DMS53 treated with DMSO at 0.1 percent for 48 hours (cell line): ENCODE results near the gene FSD1.
"Not testable (repeated sequence)": the region's sequence is repeated elsewhere in the genome, so short reads cannot be mapped to it uniquely, and the experiment has no call there.

Experiments
- DNase-seq: peaks from one replicate; lab custom pipeline; 2025; ENCODE audit not compliant: unreplicated experiment; lab: John Stamatoyannopoulos, UW

Gene FSD1

DNA sequence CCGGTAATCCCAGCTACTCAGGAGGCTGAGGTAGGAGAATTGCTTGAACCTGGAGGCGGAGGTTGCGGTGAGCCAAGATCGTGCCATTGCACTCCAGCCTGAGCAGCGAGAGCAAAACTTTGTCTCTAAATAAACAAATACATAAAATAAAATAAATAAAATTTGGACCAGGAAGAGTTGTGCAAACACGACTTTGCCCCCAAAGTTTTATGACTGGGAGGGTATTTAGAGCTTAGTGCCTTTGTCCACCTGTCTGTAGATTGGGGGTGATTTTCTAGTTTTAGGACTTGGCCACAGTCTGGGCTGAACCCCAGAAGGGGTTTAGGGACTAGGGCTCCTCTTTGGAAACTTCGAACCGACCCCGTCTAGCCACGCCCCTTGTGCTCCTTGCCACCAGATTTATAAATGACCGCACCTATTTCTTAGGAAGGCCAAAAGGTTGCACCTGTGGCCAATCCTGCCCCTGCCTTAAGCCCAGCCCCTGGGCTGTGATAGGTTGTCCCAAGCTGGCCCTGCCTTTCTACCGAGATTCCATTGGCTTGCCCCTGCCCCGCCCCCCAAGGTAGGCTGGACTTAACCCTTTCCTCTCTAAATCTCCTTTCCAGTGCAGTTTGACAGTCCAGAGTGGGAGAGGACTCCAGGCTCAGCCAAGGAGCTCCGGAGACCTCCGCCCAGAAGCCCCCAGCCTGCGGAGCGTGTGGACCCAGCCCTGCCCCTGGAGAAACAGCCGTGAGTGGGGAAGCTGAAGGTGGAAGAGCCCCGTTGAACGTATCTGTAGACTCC, 20.0 kb upstream of the FSD1 start:
- DNase-seq: no peak

- no peak for DNase-seq
Measured at GRCh38 chr19:4284974-4285373, 19.4 kb upstream of the FSD1 start.

DNA sequence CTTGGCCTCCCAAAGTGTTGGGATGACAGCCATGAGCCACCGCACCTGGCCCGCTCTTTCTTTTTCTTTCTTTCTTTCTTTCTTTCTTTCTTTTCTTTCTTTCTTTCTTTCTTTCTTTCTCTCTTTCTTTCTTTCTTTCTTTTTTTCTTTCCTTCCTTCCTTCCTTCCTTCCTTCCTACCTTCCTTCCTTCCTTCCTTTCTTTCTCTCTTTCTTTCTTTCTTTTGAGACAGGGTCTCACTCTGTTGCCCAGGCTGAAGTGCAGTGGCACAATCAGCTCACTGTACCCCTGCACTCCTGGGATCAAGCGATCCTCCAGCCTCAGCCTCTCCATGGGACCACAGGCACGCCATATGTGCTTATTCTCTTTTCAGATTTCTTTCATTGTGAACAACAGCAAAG, 18.3 kb upstream of the FSD1 start:
- DNase-seq: not testable (repeated sequence)

DNA sequence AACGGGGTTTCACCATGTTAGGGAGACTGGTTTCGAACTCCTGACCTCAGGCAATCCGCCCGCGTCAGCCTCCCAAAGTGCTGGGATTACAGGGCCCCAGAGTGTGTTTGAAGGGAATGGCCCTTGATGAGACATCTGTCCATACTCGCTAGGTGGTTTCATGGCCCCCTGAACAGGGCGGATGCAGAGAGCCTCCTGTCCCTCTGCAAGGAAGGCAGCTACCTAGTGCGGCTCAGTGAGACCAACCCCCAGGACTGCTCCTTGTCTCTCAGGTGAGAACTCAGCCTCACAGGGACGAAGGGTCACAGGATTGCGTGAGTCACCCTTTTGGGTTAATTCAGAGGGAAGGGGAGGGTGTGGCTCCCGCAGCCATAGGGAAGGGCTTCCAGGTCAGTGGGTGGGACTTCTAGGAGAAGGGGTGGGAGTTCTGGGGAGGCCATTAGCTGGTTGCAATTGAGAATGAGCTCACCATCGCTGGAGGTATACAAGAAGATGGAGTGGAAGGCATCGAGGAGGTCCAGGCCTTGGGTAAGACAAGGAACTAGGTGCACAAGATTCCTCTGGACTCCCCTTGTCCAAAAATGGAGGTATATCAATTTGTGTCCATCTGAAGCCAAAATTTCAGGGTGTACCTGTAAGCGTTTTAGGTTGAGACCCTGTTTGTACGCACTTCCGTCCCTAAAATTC, 16.2 kb upstream of the FSD1 start:
- no peak for DNase-seq

DNA sequence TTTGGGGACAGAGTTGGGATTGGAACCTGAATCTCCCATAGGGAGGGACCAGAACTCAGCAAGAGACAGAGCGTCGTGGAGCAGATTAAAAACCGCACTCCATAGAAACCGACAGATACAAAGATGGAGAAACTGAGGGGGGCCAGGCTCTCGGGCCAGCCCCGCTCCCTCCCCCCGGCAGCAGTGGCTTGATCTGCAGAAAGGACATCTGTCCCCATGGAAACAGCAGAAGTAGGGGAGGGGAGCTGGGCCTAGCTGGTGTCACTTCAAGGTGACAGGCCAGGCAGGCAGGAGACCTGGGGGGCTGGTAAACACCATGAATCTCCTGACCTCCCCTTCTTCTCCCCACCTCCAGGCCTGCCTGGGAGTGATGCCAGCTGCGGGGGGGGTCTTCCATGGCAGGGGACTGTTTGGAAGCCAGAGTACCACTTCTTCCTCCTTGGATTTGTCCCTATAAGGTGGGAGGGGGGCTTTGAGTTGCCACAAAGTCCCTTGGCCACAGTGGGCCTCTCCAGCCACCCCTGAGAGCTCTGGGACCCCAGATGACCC, 13.1 kb upstream of the FSD1 start:
- no peak for DNase-seq

- no peak for DNase-seq
Measured at GRCh38 chr19:4292515-4292914, 11.9 kb upstream of the FSD1 start.

GRCh38 chr19:4294389-4294788, 10.0 kb upstream of the FSD1 start:
- no peak for DNase-seq

DNA sequence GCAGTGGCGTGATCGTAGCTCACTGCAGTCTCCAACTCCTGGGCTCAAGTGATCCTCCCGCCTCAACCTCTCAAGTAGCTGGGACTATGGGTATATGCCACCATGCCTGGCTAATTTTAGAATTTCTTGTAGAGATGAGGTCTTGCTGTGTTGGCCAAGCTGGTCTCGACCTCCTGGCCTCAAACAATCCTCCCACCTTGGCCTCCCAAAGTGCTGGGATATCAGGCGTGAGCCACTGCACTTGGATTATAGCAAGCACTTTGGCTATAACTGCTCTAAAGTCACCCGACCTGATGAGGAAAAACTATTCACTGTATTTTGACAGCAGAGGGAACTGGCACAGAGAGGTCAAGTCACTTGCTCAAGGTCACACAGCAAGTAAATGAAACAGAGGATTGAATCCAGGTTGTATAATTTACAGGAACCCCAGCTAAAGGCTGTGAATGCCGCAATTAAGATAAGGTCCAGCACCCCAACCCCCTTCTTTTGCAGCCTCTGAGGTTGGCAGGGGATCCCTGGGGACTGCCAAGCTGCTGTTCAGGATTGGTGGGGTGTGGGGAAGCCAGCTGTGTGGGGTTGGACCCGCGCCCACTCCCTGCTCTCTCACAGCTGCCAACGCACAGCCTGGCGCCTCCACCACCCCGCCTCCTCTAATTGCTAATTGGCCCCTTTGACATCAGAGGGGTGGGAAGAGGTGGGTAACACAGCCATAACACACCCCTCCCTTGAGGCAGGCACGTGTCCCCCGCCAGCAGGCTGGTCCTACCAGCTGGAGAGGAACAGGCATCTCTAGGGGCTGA, 8.2 kb upstream of the FSD1 start:
- no peak for DNase-seq

DNA sequence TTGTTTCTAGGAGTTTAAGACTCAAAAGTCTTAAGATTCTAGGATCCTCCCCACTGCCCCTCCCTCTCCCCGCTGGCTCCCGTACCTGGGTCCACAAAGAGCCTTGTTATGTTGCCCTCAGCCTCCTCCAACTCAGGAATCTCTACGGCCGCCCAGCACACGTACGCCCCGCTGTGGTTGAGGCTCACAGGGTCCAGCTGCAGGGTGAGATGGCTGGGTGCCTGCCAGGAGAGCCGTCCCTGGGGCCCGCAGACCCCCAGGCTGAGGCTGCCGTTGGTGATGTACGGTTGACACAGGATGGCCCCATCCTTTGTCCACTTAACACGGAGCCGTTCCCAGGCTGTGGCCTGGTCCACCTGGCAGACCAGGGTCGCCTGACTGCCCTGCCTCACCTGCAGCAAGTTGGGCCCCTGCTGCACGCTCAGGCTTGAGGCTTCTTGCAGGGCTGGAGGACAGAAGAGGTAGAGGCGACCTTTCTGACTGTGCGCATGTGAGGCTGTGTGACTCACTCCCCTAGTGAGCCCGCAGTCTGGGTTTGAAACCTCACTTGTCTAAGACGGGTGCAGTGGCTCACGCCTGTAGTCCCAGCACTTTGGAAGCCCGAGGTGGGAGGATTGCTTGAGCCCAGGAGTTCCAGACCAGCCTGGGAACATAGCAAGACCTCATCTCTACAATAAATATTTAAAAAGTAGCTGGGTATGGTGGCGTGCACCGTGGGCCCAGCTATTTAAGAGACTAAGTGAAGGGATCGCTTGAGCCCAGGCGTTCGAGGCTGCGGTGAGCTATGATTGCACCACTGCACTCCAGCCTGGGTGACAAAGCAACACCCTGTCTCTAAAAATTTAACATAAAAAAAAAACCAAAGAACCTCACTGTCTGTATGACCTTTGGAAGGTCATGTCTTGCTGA, 6.2 kb upstream of the FSD1 start:
- DNase-seq: no peak

DNA sequence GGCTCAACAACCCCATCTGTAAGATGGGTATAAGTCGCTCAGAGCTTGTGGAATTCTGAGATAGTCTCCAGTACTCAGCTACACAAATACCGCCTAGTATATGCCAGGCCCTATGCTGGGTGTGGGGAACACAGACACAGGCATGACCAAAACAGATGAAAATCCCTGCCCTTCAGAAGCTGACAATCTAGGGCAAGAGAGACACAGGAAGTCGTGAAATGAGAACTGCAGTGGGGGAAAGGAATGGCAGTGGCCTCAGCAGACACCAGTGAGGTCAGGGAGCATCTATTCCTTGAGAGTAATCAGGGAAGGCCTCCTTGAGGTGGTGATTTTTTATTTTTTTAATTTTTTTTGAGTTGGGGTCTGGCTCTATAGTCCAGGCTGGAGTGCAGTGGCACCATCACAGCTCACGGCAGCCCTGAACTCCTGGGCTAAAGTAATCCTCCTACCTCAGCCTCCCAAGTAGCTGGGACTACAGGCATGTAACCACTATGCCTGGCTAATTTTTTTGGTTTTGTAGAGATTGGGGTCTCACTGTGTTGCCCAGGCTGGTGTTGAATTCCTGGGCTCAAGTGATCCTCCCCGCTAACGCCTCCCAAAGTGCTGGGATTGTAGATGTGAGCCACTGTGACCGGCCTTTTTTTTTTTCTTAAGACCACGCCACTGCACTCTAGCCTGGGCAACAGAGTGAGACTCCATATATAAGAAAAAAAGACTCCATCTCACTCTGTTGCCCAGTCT, 5.4 kb upstream of the FSD1 start:
- no peak for DNase-seq

- DNase-seq: no peak
Measured at GRCh38 chr19:4300589-4300988, 3.8 kb upstream of the FSD1 start.

- no peak for DNase-seq
Measured at GRCh38 chr19:4301590-4302242, 2.7 kb upstream of the FSD1 start.

- no peak for DNase-seq
Measured at GRCh38 chr19:4302243-4302640, 2.2 kb upstream of the FSD1 start, which contains the start of gene TMIGD2. TMIGD2 (minus strand) TSS chr19:4302389; CDS start chr19:4302385, 4 bp downstream.

DNA sequence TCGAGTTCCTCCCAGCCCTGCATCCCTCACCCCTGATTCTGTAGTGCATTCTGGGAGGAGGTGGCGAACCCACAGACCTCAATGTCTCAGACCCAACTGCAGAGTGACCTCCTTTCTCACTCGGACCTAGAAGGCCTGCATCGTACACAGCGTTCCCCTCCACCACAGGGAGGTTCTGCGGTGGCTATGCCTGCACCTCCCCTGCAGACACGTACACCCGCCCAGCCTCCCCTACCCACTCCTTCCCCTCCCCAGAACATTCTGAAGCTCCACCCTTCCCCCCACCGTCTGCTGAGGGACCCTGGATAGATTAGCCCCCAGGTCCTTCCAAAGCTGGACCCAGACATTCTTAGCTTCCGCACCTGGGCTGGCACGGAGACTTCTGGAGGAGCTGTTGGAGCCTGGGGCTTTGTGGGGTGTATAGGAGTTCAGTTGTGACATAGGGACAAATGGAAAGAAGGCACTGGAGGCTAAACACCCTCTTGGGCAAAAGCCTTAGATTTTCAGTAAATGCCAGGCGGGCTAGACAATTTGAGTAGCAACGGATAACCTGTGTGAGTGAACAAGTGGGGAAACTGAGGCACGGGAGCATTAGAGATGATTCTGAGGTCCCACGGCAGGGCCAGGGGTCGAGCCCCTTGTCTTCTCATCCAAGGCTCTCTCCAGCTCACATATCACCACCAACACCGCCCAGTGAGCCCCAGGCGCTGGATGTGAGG, 420 bp upstream of the FSD1 start:
- no peak for DNase-seq

DNA sequence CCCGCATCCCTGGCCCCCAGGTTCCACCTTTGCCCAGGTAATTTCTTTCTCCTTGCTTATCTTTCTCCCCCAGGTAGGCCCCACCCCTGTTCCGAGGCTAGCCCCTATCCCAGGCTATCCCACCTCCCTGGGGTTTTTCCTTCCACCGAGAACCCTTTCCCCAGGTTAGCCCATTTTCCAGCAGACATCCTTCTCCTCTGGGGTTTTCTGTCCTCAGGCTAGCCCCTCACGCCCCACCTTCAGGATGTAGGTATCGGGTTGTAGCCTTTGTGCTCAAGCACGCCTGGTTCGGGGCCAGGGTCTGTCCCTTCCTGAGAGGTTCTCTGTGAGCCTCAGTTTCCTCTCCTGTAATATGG, 837 bp downstream of the FSD1 start:
- no peak for DNase-seq

- DNase-seq: no peak
Measured at GRCh38 chr19:4305659-4306058, 1.3 kb downstream of the FSD1 start.

GRCh38 chr19:4310247-4311121, 6.1 kb downstream of the FSD1 start:
- DNase-seq: no peak
